ENCODE measurements around the gene ST8SIA5.

- TF ChIP-seq CTCF (IDR thresholded peaks at IDR 0.05; ENCODE audit: low read length) = no peak
- TF ChIP-seq EZH2 (IDR thresholded peaks at IDR 0.05; ENCODE audit: borderline replicate concordance, low read length) = no peak
These were observed 100.3 kb downstream of the ST8SIA5 start for GRCh38 chr18:46656326-46657114.

Measured in OCI-LY1 (cell line).